NCI-H2107 (cell line): ENCODE results near the gene MAPK8IP2.
"Not testable (repeated sequence)": the region's sequence is repeated elsewhere in the genome, so short reads cannot be mapped to it uniquely, and the experiment has no call there.

Source experiments
- DNase-seq: peaks from one replicate; lab custom pipeline; 2025; lab: John Stamatoyannopoulos, UW

MAPK8IP2 gene

GRCh38 chr22:50635591-50635990 is 35.0 kb downstream of the MAPK8IP2 start:
- no peak for DNase-seq

GRCh38 chr22:50640296-50640695 is 39.7 kb downstream of the MAPK8IP2 start:
- DNase-seq, result not testable (repeated sequence)

GRCh38 chr22:50640857-50641647 is 40.5 kb downstream of the MAPK8IP2 start:
- no peak for DNase-seq

GRCh38 chr22:50641696-50642607 is 41.4 kb downstream of the MAPK8IP2 start:
- DNase-seq, result no peak

GRCh38 chr22:50643021-50643820 is 42.6 kb downstream of the MAPK8IP2 start:
- DNase-seq, result not testable (repeated sequence)

GRCh38 chr22:50643821-50644101 is 43.2 kb downstream of the MAPK8IP2 start:
- not testable (repeated sequence) for DNase-seq

- DNase-seq, result no peak
Observed at GRCh38 chr22:50653256-50653655, 52.7 kb downstream of the MAPK8IP2 start.

GRCh38 chr22:50654664-50655063 is 54.1 kb downstream of the MAPK8IP2 start:
- not testable (repeated sequence) for DNase-seq

- no peak for DNase-seq
Observed at GRCh38 chr22:50656122-50657070, 55.8 kb downstream of the MAPK8IP2 start.

GRCh38 chr22:50657925-50658324 is 57.3 kb downstream of the MAPK8IP2 start:
- no peak for DNase-seq

- not testable (repeated sequence) for DNase-seq
Observed at GRCh38 chr22:50659711-50660110, 59.1 kb downstream of the MAPK8IP2 start.

- DNase-seq, result no peak
Observed at GRCh38 chr22:50660306-50660705, 59.7 kb downstream of the MAPK8IP2 start.
